GM12878 (cell line): Measurements from ENCODE around the gene ZMYM5. TPM values are rescaled to one million over a fixed set of nuclear protein-coding genes. Genes with fewer than 3 reads are reported as not detected.

Experiments used
- BMI1 ChIP-seq: fragments of 450-650 bp; IDR thresholded peaks from 2 replicates; pipeline ENCODE4 v1.6.1; 2016; ENCODE audit warnings: mild to moderate bottlenecking, moderate library complexity, borderline replicate concordance
- CBX5 ChIP-seq: sonication (generic); IDR thresholded peaks from 2 replicates; pipeline ENCODE4 v1.6.1; 2016; ENCODE audit warnings: low read depth, moderate library complexity, mild to moderate bottlenecking, inconsistent platforms
- CREM ChIP-seq: IDR thresholded peaks from 2 replicates; pipeline ENCODE4 v1.6.1; 2014; ENCODE audit warnings: antibody characterized with exemption, low read depth
- EP300 ChIP-seq, 2 experiments: fragments of 150-350 bp in 1 of 2; IDR thresholded peaks; 2 replicates each; pipeline ENCODE4 v1.6.1; 2011 to 2012; ENCODE audit warnings: low read depth in 2 of 2, low read length in 2 of 2, borderline replicate concordance in 1 of 2, improper control_type of control experiment in 1 of 2, inconsistent platforms in 1 of 2; ENCODE audit not compliant: control insufficient read depth in 1 of 2
- ETV6 ChIP-seq, 2 experiments: fragments of 450-650 bp in 1 of 2; IDR thresholded peaks in 1 of 2; conservative IDR thresholded peaks in 1 of 2; 2 replicates each; pipeline ENCODE4 v1.6.1; 2014; ENCODE audit warnings: antibody characterized with exemption in 1 of 2, borderline replicate concordance in 1 of 2, low read depth in 1 of 2, mild to moderate bottlenecking in 1 of 2, moderate library complexity in 1 of 2
- FOXM1 ChIP-seq: IDR thresholded peaks from 2 replicates; pipeline ENCODE4 v1.6.1; 2012; ENCODE audit warnings: low read depth, mild to moderate bottlenecking, inconsistent platforms, low read length, moderate library complexity
- KLF5 ChIP-seq: fragments of 450-650 bp; IDR thresholded peaks from 2 replicates; pipeline ENCODE4 v1.6.1; 2014; ENCODE audit warnings: mild to moderate bottlenecking; ENCODE audit not compliant: partially characterized antibody
- MTA3 ChIP-seq: IDR thresholded peaks from 2 replicates; pipeline ENCODE4 v1.6.1; 2012; ENCODE audit warnings: low read length, inconsistent platforms, borderline replicate concordance
- NFIC ChIP-seq: IDR thresholded peaks from 2 replicates; pipeline ENCODE4 v1.6.1; 2012; ENCODE audit warnings: low read depth, mild to moderate bottlenecking, inconsistent platforms, low read length, moderate library complexity
- RCOR1 ChIP-seq: conservative IDR thresholded peaks from 2 replicates; pipeline ENCODE4 v1.6.1; 2012; ENCODE audit warnings: low read depth, low read length, improper control_type of control experiment
- SPI1 ChIP-seq: IDR thresholded peaks from 2 replicates; pipeline ENCODE4 v1.6.1; 2011; ENCODE audit warnings: low read depth, mild to moderate bottlenecking, low read length, moderate library complexity, borderline replicate concordance; ENCODE audit not compliant: insufficient read depth
- SREBF1 ChIP-seq: IDR thresholded peaks from 2 replicates; pipeline ENCODE4 v1.6.1; 2012; ENCODE audit warnings: mild to moderate bottlenecking, low read length
- TBL1XR1 ChIP-seq: IDR thresholded peaks from 2 replicates; pipeline ENCODE4 v1.6.1; 2012; ENCODE audit warnings: low read depth, low read length, improper control_type of control experiment
- ZBED1 ChIP-seq: IDR thresholded peaks from 2 replicates; pipeline ENCODE4 v1.6.1; 2016; ENCODE audit warnings: borderline replicate concordance
- ZNF384 ChIP-seq: IDR thresholded peaks from 2 replicates; pipeline ENCODE4 v1.6.1; 2012; ENCODE audit warnings: low read depth, mild to moderate bottlenecking, low read length, improper control_type of control experiment, borderline replicate concordance
- polyA plus RNA-seq, 11 experiments: library from polyadenylated mRNA; depleted of rRNA in 4 of 11; unstranded in 6 of 11; stranded (reverse) in 5 of 11; fragments of >200 nt; fragmentation: Nextera tagmentation in 4 of 11; fragmentation: Illumina TruSeq in 1 of 11; extraction: Ambion mirVana in 4 of 11; extraction: Trizol in 1 of 11; gene quantifications; 1 replicate in 1 of 11; 2 replicates in 10 of 11; pipeline versions ENCODE4 v1.2.1 to v1.2.3, GENCODE V29; 2011 to 2016; ENCODE audit warnings: inconsistent platforms in 2 of 11, missing spikeins in 2 of 11, low read depth in 1 of 11
- total RNA-seq, 4 experiments: library from RNA; depleted of rRNA in 3 of 4; stranded (reverse); fragments of >200 nt in 3 of 4; fragmentation: Illumina TruSeq in 1 of 4; extraction: Trizol in 1 of 4; gene quantifications; 2 replicates each; pipeline versions ENCODE4 v1.2.1 to v1.2.3, GENCODE V29; 2013 to 2021
- TF ChIP-seq, protein P1 (sequence below): fragments of 450-650 bp; IDR thresholded peaks from 2 replicates; pipeline ENCODE4 v1.6.1; 2016; ENCODE audit warnings: mild to moderate bottlenecking
- TF ChIP-seq, protein P2 (sequence below): IDR thresholded peaks from 2 replicates; pipeline ENCODE4 v1.6.1; 2011; ENCODE audit warnings: borderline replicate concordance, low read depth, mild to moderate bottlenecking, moderate library complexity, mixed read lengths, low read length; ENCODE audit not compliant: insufficient read depth; ENCODE audit errors: extremely low read length
- TF ChIP-seq, protein P3 (sequence below): fragments of 450-650 bp; formaldehyde crosslinking; IDR thresholded peaks from 2 replicates; pipeline ENCODE4 v1.5.0; 2022; ENCODE audit warnings: mild to moderate bottlenecking, missing genetic modification characterization
- TF ChIP-seq, protein P4 (sequence below): fragments of 450-650 bp; conservative IDR thresholded peaks from 2 replicates; pipeline ENCODE4 v1.6.1; 2017; ENCODE audit warnings: mild to moderate bottlenecking, moderate library complexity
- TF ChIP-seq, protein P5 (sequence below): fragments of 450-650 bp; IDR thresholded peaks from 2 replicates; pipeline ENCODE4 v1.6.1; 2017; ENCODE audit warnings: low read depth, mild to moderate bottlenecking, moderate library complexity

The ZMYM5 gene
- total and polyA plus RNA-seq, 10 of the 15 experiments (the other 5 are each of a cell fraction or from before 2014, with no cell fraction given) = 7.1 to 13.7 (median 10.6) TPM

DNA sequence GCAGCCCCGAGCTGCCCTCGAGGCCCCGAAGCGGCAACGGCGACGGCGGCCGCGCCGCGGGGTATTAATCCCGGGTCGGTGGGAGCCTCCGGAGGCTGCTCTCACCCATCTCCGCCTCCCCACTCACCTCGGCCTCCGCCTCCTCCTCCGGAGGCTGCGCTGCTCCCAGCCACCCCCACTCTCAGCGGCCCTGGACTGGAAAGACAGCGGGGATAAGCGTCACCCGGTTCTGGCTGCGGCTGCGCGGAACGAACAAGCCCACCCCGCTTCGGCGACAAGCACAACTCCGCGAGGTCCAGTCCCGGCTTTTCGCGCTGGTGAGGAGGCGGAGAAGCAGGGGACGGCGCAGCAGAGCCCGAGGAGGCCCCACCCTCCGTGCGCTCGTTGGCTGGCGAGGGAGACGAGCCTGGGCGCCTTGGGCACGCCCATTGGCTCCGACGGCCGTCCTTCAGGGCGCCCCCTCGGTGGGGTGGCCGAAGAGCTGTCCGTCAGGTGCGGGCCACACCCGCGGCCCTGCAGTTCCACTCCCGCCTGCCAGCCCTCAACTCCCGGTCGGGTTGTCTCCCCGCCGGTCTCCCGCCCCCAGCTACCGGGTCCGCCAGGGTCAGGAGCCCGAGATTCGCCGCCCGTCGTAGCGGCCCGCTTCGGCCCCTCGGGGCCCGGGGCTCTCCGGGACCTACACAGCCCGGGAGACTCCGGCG lies at the start of gene ZMYM5 (continued):
- TF ChIP-seq KLF5 (peak; percentile 94), ETV6 (conservative IDR thresholded peaks at IDR 0.05 in 1 of 2, IDR thresholded peaks at IDR 0.05 in 1 of 2; ENCODE audit: borderline replicate concordance in 1 of 2, low read depth in 1 of 2) (no peak), FOXM1 (no peak), TBL1XR1 (0 out of 2 replicates have a peak, but pooled peaks have one; percentile 29), SPI1 (no peak), CREM (peak; percentile 44; the same call in 1 of the 2 replicates), ZBED1 (no peak), NFIC (no peak), MTA3 (no peak), RCOR1 (no peak), ZNF384 (no peak), SREBF1 (no peak), EP300 (IDR thresholded peaks at IDR 0.05; ENCODE audit: borderline replicate concordance in 1 of 2, control insufficient read depth in 1 of 2, low read depth in 2 of 2, low read length in 2 of 2) (no peak), BMI1 (no peak), CBX5 (no peak; the same call in 1 of the 2 replicates)
- TF ChIP-seq, protein P1, sequence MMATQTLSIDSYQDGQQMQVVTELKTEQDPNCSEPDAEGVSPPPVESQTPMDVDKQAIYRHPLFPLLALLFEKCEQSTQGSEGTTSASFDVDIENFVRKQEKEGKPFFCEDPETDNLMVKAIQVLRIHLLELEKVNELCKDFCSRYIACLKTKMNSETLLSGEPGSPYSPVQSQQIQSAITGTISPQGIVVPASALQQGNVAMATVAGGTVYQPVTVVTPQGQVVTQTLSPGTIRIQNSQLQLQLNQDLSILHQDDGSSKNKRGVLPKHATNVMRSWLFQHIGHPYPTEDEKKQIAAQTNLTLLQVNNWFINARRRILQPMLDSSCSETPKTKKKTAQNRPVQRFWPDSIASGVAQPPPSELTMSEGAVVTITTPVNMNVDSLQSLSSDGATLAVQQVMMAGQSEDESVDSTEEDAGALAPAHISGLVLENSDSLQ = peak; percentile 100
- TF ChIP-seq, protein P2, sequence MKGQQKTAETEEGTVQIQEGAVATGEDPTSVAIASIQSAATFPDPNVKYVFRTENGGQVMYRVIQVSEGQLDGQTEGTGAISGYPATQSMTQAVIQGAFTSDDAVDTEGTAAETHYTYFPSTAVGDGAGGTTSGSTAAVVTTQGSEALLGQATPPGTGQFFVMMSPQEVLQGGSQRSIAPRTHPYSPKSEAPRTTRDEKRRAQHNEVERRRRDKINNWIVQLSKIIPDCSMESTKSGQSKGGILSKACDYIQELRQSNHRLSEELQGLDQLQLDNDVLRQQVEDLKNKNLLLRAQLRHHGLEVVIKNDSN = no peak
- TF ChIP-seq, protein P3, sequence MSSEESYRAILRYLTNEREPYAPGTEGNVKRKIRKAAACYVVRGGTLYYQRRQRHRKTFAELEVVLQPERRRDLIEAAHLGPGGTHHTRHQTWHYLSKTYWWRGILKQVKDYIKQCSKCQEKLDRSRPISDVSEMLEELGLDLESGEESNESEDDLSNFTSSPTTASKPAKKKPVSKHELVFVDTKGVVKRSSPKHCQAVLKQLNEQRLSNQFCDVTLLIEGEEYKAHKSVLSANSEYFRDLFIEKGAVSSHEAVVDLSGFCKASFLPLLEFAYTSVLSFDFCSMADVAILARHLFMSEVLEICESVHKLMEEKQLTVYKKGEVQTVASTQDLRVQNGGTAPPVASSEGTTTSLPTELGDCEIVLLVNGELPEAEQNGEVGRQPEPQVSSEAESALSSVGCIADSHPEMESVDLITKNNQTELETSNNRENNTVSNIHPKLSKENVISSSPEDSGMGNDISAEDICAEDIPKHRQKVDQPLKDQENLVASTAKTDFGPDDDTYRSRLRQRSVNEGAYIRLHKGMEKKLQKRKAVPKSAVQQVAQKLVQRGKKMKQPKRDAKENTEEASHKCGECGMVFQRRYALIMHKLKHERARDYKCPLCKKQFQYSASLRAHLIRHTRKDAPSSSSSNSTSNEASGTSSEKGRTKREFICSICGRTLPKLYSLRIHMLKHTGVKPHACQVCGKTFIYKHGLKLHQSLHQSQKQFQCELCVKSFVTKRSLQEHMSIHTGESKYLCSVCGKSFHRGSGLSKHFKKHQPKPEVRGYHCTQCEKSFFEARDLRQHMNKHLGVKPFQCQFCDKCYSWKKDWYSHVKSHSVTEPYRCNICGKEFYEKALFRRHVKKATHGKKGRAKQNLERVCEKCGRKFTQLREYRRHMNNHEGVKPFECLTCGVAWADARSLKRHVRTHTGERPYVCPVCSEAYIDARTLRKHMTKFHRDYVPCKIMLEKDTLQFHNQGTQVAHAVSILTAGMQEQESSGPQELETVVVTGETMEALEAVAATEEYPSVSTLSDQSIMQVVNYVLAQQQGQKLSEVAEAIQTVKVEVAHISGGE = no peak
- TF ChIP-seq, protein P4, sequence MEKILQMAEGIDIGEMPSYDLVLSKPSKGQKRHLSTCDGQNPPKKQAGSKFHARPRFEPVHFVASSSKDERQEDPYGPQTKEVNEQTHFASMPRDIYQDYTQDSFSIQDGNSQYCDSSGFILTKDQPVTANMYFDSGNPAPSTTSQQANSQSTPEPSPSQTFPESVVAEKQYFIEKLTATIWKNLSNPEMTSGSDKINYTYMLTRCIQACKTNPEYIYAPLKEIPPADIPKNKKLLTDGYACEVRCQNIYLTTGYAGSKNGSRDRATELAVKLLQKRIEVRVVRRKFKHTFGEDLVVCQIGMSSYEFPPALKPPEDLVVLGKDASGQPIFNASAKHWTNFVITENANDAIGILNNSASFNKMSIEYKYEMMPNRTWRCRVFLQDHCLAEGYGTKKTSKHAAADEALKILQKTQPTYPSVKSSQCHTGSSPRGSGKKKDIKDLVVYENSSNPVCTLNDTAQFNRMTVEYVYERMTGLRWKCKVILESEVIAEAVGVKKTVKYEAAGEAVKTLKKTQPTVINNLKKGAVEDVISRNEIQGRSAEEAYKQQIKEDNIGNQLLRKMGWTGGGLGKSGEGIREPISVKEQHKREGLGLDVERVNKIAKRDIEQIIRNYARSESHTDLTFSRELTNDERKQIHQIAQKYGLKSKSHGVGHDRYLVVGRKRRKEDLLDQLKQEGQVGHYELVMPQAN = no peak
- TF ChIP-seq, protein P5, sequence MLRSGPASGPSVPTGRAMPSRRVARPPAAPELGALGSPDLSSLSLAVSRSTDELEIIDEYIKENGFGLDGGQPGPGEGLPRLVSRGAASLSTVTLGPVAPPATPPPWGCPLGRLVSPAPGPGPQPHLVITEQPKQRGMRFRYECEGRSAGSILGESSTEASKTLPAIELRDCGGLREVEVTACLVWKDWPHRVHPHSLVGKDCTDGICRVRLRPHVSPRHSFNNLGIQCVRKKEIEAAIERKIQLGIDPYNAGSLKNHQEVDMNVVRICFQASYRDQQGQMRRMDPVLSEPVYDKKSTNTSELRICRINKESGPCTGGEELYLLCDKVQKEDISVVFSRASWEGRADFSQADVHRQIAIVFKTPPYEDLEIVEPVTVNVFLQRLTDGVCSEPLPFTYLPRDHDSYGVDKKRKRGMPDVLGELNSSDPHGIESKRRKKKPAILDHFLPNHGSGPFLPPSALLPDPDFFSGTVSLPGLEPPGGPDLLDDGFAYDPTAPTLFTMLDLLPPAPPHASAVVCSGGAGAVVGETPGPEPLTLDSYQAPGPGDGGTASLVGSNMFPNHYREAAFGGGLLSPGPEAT = peak; percentile 82
